Keratinocyte (primary cell): Measurements from ENCODE around the gene ZNF358. TPM values are rescaled to one million over a fixed set of nuclear protein-coding genes. Genes with fewer than 3 reads are reported as not detected.

Experiments used
- DNase-seq: peaks from one replicate; pipeline ENCODE4 v3.0.0-alpha.2; 2011; ENCODE audit warnings: low read depth, missing footprints, low spot score
- FAIRE-seq: peaks from 2 replicates; lab custom pipeline; 2011; peaks lifted over from hg19 to GRCh38; lab: Jason Lieb, UNC
- H2AFZ ChIP-seq: 2 replicates; pipeline ENCODE4 v1.6.0; 2012; ENCODE audit warnings: low read length, control low read depth, inconsistent platforms; ENCODE audit not compliant: control insufficient read depth
- H3K27ac ChIP-seq: 2 replicates; pipeline ENCODE4 v1.5.1; 2011; ENCODE audit warnings: low read length; ENCODE audit not compliant: control insufficient read depth, insufficient read depth
- H3K27me3 ChIP-seq: 3 replicates; pipeline ENCODE4 v1.6.0; 2011; ENCODE audit warnings: low read length; ENCODE audit not compliant: control insufficient read depth, insufficient read depth; ENCODE audit errors: extremely low read depth
- H3K36me3 ChIP-seq, 2 experiments: 2 replicates in 1 of 2; 3 replicates in 1 of 2; pipeline ENCODE4 v1.5.1; 2011; ENCODE audit warnings: low read length in 2 of 2, mild to moderate bottlenecking in 1 of 2; ENCODE audit not compliant: control insufficient read depth in 2 of 2, insufficient read depth in 2 of 2; ENCODE audit errors: extremely low read depth in 1 of 2
- H3K4me1 ChIP-seq: 3 replicates; pipeline ENCODE4 v1.5.1; 2011; ENCODE audit warnings: low read length; ENCODE audit not compliant: control insufficient read depth, insufficient read depth; ENCODE audit errors: extremely low read depth
- H3K4me2 ChIP-seq: 3 replicates; pipeline ENCODE4 v1.6.0; 2011; ENCODE audit warnings: low read depth, low read length; ENCODE audit not compliant: control insufficient read depth, insufficient read depth; ENCODE audit errors: extremely low read depth
- H3K4me3 ChIP-seq, 3 experiments: fragments of 200-600 bp in 1 of 3; sonication (generic) in 1 of 3; 2 replicates in 2 of 3; 3 replicates in 1 of 3; pipeline ENCODE4 v1.5.1; 2011 to 2016; ENCODE audit warnings: low read length in 3 of 3, mild to moderate bottlenecking in 3 of 3, control low read depth in 2 of 3, inconsistent platforms in 1 of 3, low read depth in 1 of 3, mixed read lengths in 1 of 3, mixed run types in 1 of 3, moderate library complexity in 1 of 3; ENCODE audit not compliant: control insufficient read depth in 2 of 3, insufficient read depth in 2 of 3; ENCODE audit errors: extremely low read depth in 1 of 3
- H3K79me2 ChIP-seq: 2 replicates; pipeline ENCODE4 v1.6.0; 2012; ENCODE audit warnings: low read length; ENCODE audit not compliant: control insufficient read depth, insufficient read depth
- H3K9ac ChIP-seq: 3 replicates; pipeline ENCODE4 v1.6.0; 2011; ENCODE audit warnings: low read length; ENCODE audit not compliant: control insufficient read depth, insufficient read depth; ENCODE audit errors: extremely low read depth
- H3K9me1 ChIP-seq: 3 replicates; pipeline ENCODE4 v1.6.0; 2011; ENCODE audit warnings: low read length; ENCODE audit not compliant: control insufficient read depth, insufficient read depth; ENCODE audit errors: extremely low read depth
- H3K9me3 ChIP-seq: 2 replicates; pipeline ENCODE4 v1.5.1; 2012; ENCODE audit warnings: low read depth, low read length; ENCODE audit not compliant: control insufficient read depth
- H4K20me1 ChIP-seq: 3 replicates; pipeline ENCODE4 v1.6.0; 2011; ENCODE audit warnings: low read length; ENCODE audit not compliant: control insufficient read depth, insufficient read depth; ENCODE audit errors: extremely low read depth
- CTCF ChIP-seq, 3 experiments: IDR thresholded peaks in 1 of 3; conservative IDR thresholded peaks in 1 of 3; optimal IDR thresholded peaks in 1 of 3; 2 replicates in 2 of 3; 3 replicates in 1 of 3; pipeline versions ENCODE3 to v1.5.1; 2011; ENCODE audit warnings: low read length in 3 of 3, mild to moderate bottlenecking in 3 of 3, moderate library complexity in 2 of 3, control low read depth in 1 of 3, inconsistent platforms in 1 of 3; ENCODE audit not compliant: insufficient read depth in 2 of 3; ENCODE audit errors: extremely low read depth in 1 of 3
- EZH2 ChIP-seq: IDR thresholded peaks from one replicate; pipeline ENCODE4 v1.6.1; 2012; ENCODE audit warnings: inconsistent platforms, mild to moderate bottlenecking, low read length, moderate library complexity
- dilution Hi-C: fragments of 300-500 bp; cut with MboI; formaldehyde crosslinking; loops from one replicate; pipeline ENCODE4 v1.7.0; 2020; ENCODE audit warnings: low sequenced_read_pairs; ENCODE audit not compliant: extremely low pct_ligation_motif_present
- polyA plus RNA-seq, 5 experiments: library from polyadenylated mRNA; depleted of rRNA in 3 of 5; stranded (reverse) in 3 of 5; stranded (forward) in 1 of 5; unstranded in 1 of 5; fragments of >200 nt; gene quantifications; 1 replicate in 1 of 5; 2 replicates in 3 of 5; 3 replicates in 1 of 5; pipeline versions ENCODE4 v1.2.1 to v1.2.3, GENCODE V29; 2011 to 2012; ENCODE audit warnings: missing spikeins in 2 of 5, low read depth in 1 of 5, low replicate concordance in 1 of 5

The ZNF358 gene
- polyA plus RNA-seq, 1 donor (not counting 4 experiments of a cell fraction or from before 2014, with no cell fraction given), result 8.5 TPM

GRCh38 chr19:7527516-7528191 is 11.8 kb downstream of the ZNF358 start:
- no peak for DNase-seq
- Histone ChIP-seq H3K4me1 (peaks cover 6% of the 10 kb centered on the region), H3K9me3 (no peaks in the 10 kb centered on the region), H3K9ac (no peak overlapping the region), H3K4me3 (no peak overlapping the region), H4K20me1 (no peaks in the 10 kb centered on the region), H2AFZ (no peak overlapping the region), H3K79me2 (no peaks in the 10 kb centered on the region), H3K36me3 (peaks cover 0 to 19% of the 10 kb centered on the region in 2 experiments), H3K4me2 (no peak overlapping the region), H3K9me1 (no peaks in the 10 kb centered on the region), H3K27ac (no peak overlapping the region), H3K27me3 (no peaks in the 10 kb centered on the region)
- dilution Hi-C loops, result no loop called here
- no peak for FAIRE-seq
- no peak for TF ChIP-seq CTCF (optimal IDR thresholded peaks at IDR 0.05 in 1 of 3, IDR thresholded peaks at IDR 0.05 in 1 of 3, conservative IDR thresholded peaks at IDR 0.05 in 1 of 3; ENCODE audit: extremely low read depth in 1 of 3, insufficient read depth in 2 of 3, low read length in 3 of 3)
- no peak for TF ChIP-seq EZH2

GRCh38 chr19:7528192-7528519 is 12.3 kb downstream of the ZNF358 start:
- FAIRE-seq (no peak), DNase-seq (no peak)
- H3K4me3 ChIP-seq, result no peak overlapping the region
- no peak overlapping the region for H3K4me2 ChIP-seq
- no peak overlapping the region for H3K9ac ChIP-seq
- H3K9me3 ChIP-seq, result no peaks in the 10 kb centered on the region
- TF ChIP-seq CTCF (optimal IDR thresholded peaks at IDR 0.05 in 1 of 3, IDR thresholded peaks at IDR 0.05 in 1 of 3, conservative IDR thresholded peaks at IDR 0.05 in 1 of 3; ENCODE audit: extremely low read depth in 1 of 3, insufficient read depth in 2 of 3, low read length in 3 of 3), result no peak
- no peak for TF ChIP-seq EZH2
- peaks cover 0 to 19% of the 10 kb centered on the region in 2 experiments for H3K36me3 ChIP-seq
- H3K4me1 ChIP-seq, result peaks cover 4% of the 10 kb centered on the region
- H3K27me3 ChIP-seq, result no peaks in the 10 kb centered on the region
- no peak overlapping the region for H3K27ac ChIP-seq
- H3K9me1 ChIP-seq, result no peaks in the 10 kb centered on the region
- dilution Hi-C loops, result no loop called here
- H4K20me1 ChIP-seq, result no peaks in the 10 kb centered on the region
- no peaks in the 10 kb centered on the region for H3K79me2 ChIP-seq
- H2AFZ ChIP-seq, result no peak overlapping the region
